Measurements from ENCODE around the gene ANKRD40. TPM values are rescaled to one million over a fixed set of nuclear protein-coding genes. Genes with fewer than 3 reads are reported as not detected.

ANKRD40 gene
- total RNA-seq, 1 experiment from 2014 or later = 72.0 TPM

GRCh38 chr17:50722746-50723145 is 15.0 kb upstream of the ANKRD40 start:
- Histone ChIP-seq H3K4me3 (replicated peaks in 1 of 2; ENCODE audit: low read depth in 1 of 2, low read length in 2 of 2) (no peak overlapping the region), H3K9me2 (ENCODE audit: insufficient read depth) (no peaks in the 10 kb centered on the region), H2AFZ (ENCODE audit: low read depth, low read length, poor library complexity, severe bottlenecking) (no peak overlapping the region), H3K4me2 (ENCODE audit: low read length) (peak overlapping the region; percentile 12; the same call in 1 of the 2 replicates), H3K9ac (ENCODE audit: low read length) (no peak overlapping the region), H3K9me3 (ENCODE audit: control insufficient read depth in 1 of 2, insufficient read depth in 1 of 2, low read depth in 1 of 2, low read length in 2 of 2) (no peaks in the 10 kb centered on the region), H4K20me1 (ENCODE audit: insufficient read depth) (peaks cover 69% of the 10 kb centered on the region), H3K79me2 (ENCODE audit: insufficient read depth, low read length) (peaks cover 85% of the 10 kb centered on the region), H3K4me1 (ENCODE audit: control insufficient read depth in 1 of 2, insufficient read depth in 2 of 2, low read length in 2 of 2) (peaks cover 25 to 53% of the 10 kb centered on the region in 2 experiments), H3K36me3 (ENCODE audit: control insufficient read depth in 1 of 2, insufficient read depth in 2 of 2, low read length in 2 of 2) (peaks cover 8 to 17% of the 10 kb centered on the region in 2 experiments; a peak in 3 of 4 replicates), H3K27me3 (ENCODE audit: insufficient read depth, low read length) (no peaks in the 10 kb centered on the region), H3K27ac (ENCODE audit: low read depth, low read length) (no peak overlapping the region)
- ChIA-PET POLR2A (interaction anchor here (0.7 kb wide), 1 partner anchor 49 kb away, joined by 5 read pairs; no protein-coding TSS in a partner anchor), CTCF (no interaction called here), RAD21 (ENCODE audit: low non-redundant PET in 1 of 2, low total read pairs in 2 of 2, uncharacterized antibody in 2 of 2, unreplicated experiment in 2 of 2) (no interaction called here)
- DNase-seq (ENCODE audit: low read depth, low spot score) (no peak), ATAC-seq (no peak)
- no TSS peak for BruUV-seq (replicated peaks)
- intact Hi-C loops (cut with micrococcal nuclease) = no loop called here
- no peak for TF ChIP-seq FOSL1 (IDR thresholded peaks at IDR 0.05; ENCODE audit: low read depth)
- TF ChIP-seq EGR1 (IDR thresholded peaks at IDR 0.05; ENCODE audit: low read depth) = no peak
- TF ChIP-seq ZNF274 (IDR thresholded peaks at IDR 0.05; ENCODE audit: low read depth, low read length) = no peak
- no peak for TF ChIP-seq POLR2A (IDR thresholded peaks at IDR 0.05; ENCODE audit: borderline replicate concordance, extremely low read depth, insufficient read depth, insufficient read length)
- no peak for TF ChIP-seq EZH2phosphoT487 (IDR thresholded peaks at IDR 0.05; ENCODE audit: borderline replicate concordance)
- no peak for TF ChIP-seq EZH2 (IDR thresholded peaks at IDR 0.05)
- TF ChIP-seq JUND (IDR thresholded peaks at IDR 0.05) = no peak
- no peak for TF ChIP-seq CBX3 (IDR thresholded peaks at IDR 0.05; ENCODE audit: low read depth)
- TF ChIP-seq SIN3A (IDR thresholded peaks at IDR 0.05; ENCODE audit: low read depth) = no peak
- no peak for TF ChIP-seq YY1 (IDR thresholded peaks at IDR 0.05; ENCODE audit: extremely low read depth, insufficient replicate concordance, low read depth, low read length)
- no peak for TF ChIP-seq CEBPB (IDR thresholded peaks at IDR 0.05; ENCODE audit: low read depth)

DNA sequence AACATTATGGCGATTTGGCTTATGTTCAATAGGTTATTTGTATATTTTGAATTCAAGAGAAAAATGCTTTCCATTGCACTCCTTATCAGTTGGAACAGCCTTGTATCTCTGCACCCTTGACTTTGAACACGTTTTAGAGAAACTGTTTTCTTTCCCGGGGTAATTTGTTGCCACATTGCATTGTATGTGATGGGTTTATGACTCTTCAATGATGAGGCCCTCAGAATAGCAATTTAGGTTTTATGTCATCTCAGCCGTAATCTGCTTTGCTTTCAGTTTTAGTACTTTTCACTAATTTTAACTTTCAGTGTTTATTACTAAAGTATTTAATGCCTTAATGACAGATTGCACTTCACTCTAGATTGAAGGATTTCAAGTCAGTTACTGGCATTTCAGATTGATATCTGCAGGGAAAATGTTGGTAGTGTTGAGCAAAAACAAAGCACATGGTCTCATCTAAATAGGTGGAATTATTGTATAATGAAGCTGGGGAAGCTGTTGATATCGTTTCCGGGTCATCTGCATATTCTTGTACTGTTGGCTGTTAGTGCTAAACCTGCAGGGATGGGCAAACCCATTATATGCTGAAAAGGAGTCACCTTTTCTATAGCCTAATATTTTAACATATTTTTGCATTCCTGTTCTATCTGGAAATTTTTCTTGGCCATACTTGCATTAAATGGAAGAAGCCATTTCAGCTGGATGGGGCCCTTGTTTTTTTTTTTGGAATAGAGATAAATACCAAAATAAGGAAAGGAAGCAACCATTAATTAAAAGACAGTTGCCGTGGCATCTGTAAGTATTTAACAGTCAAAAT is 13.7 kb upstream of the ANKRD40 start:
- ATAC-seq (no peak), DNase-seq (ENCODE audit: low read depth, low spot score) (no peak)
- Histone ChIP-seq H3K4me1 (ENCODE audit: control insufficient read depth in 1 of 2, insufficient read depth in 2 of 2, low read length in 2 of 2) (peaks cover 24 to 56% of the 10 kb centered on the region in 2 experiments), H3K9ac (ENCODE audit: low read length) (peak overlapping the region; percentile 93), H3K79me2 (ENCODE audit: insufficient read depth, low read length) (peaks cover 71% of the 10 kb centered on the region), H2AFZ (ENCODE audit: low read depth, low read length, poor library complexity, severe bottlenecking) (no peak overlapping the region), H3K27me3 (ENCODE audit: insufficient read depth, low read length) (no peaks in the 10 kb centered on the region), H3K4me2 (ENCODE audit: low read length) (peak overlapping the region; percentile 78), H3K36me3 (ENCODE audit: control insufficient read depth in 1 of 2, insufficient read depth in 2 of 2, low read length in 2 of 2) (peaks cover 8 to 17% of the 10 kb centered on the region in 2 experiments; a peak in 3 of 4 replicates), H3K9me3 (ENCODE audit: control insufficient read depth in 1 of 2, insufficient read depth in 1 of 2, low read depth in 1 of 2, low read length in 2 of 2) (no peaks in the 10 kb centered on the region), H3K4me3 (replicated peaks in 1 of 2; ENCODE audit: low read depth in 1 of 2, low read length in 2 of 2) (peak overlapping the region; percentile 65 to 98), H3K27ac (ENCODE audit: low read depth, low read length) (no peak overlapping the region), H3K9me2 (ENCODE audit: insufficient read depth) (no peaks in the 10 kb centered on the region), H4K20me1 (ENCODE audit: insufficient read depth) (peaks cover 59% of the 10 kb centered on the region)
- POLR2A ChIA-PET = no interaction called here
- BruUV-seq (replicated peaks) = no TSS peak
- no peak for TF ChIP-seq CEBPB (IDR thresholded peaks at IDR 0.05; ENCODE audit: low read depth)
- TF ChIP-seq EGR1 (IDR thresholded peaks at IDR 0.05; ENCODE audit: low read depth) = 0 out of 2 replicates have a peak, but pooled peaks have one; percentile 6
- RAD21 ChIA-PET (ENCODE audit: low non-redundant PET in 1 of 2, low total read pairs in 2 of 2, uncharacterized antibody in 2 of 2, unreplicated experiment in 2 of 2) = no interaction called here
- intact Hi-C loops (cut with micrococcal nuclease) = no loop called here
- CTCF ChIA-PET = no interaction called here
